RWPE2 (cell line): ENCODE measurements around the gene SLC37A3.

ENCODE experiments used
- ATAC-seq: fragments of 200-7000 bp; cut with Tn5 transposase; 3 replicates; pipeline ENCODE4 v1.9.1; 2021; ENCODE audit warnings: low read depth
- DNase-seq: peaks from one replicate; pipeline ENCODE4 v3.0.0-alpha.2; 2020; ENCODE audit warnings: low spot score
- H3K27ac ChIP-seq: fragments of 450-650 bp; 2 replicates; pipeline ENCODE4 v1.5.1; 2017; ENCODE audit warnings: mild to moderate bottlenecking; ENCODE audit not compliant: poor library complexity, severe bottlenecking
- H3K27me3 ChIP-seq: fragments of 250-450 bp; sonication (Bioruptor Pico); 2 replicates; pipeline ENCODE4 v1.5.1; 2021; ENCODE audit warnings: mild to moderate bottlenecking, moderate library complexity; ENCODE audit not compliant: insufficient read depth, poor library complexity, severe bottlenecking
- H3K36me3 ChIP-seq: fragments of 250-450 bp; sonication (Bioruptor Pico); 2 replicates; pipeline ENCODE4 v1.5.1; 2020; ENCODE audit warnings: low read depth, mild to moderate bottlenecking, moderate library complexity
- H3K4me1 ChIP-seq: fragments of 250-450 bp; sonication (Bioruptor Pico); 2 replicates; pipeline ENCODE4 v1.5.1; 2021; ENCODE audit warnings: mild to moderate bottlenecking, moderate library complexity; ENCODE audit not compliant: insufficient read depth, poor library complexity, severe bottlenecking
- H3K4me3 ChIP-seq: fragments of 250-450 bp; sonication (Bioruptor Pico); 2 replicates; pipeline ENCODE4 v1.5.1; 2021; ENCODE audit warnings: mild to moderate bottlenecking, moderate library complexity; ENCODE audit not compliant: severe bottlenecking
- H3K9me3 ChIP-seq: fragments of 250-450 bp; sonication (Bioruptor Pico); 2 replicates; pipeline ENCODE4 v1.5.1; 2021; ENCODE audit warnings: mild to moderate bottlenecking, moderate library complexity; ENCODE audit not compliant: severe bottlenecking
- CTCF ChIP-seq: fragments of 450-650 bp; IDR thresholded peaks from one replicate; pipeline ENCODE4 v1.5.1; 2017; ENCODE audit warnings: mild to moderate bottlenecking, moderate library complexity; ENCODE audit not compliant: poor library complexity, severe bottlenecking

Gene SLC37A3

GRCh38 chr7:140369294-140369693 is 29.0 kb downstream of the SLC37A3 start:
- H3K9me3 ChIP-seq: no peaks in the 10 kb centered on the region
- DNase-seq (no peak), ATAC-seq (no peak)
- peaks cover 2% of the 10 kb centered on the region for H3K36me3 ChIP-seq
- no peak overlapping the region for H3K4me3 ChIP-seq
- no peak overlapping the region for H3K27ac ChIP-seq
- no peaks in the 10 kb centered on the region for H3K4me1 ChIP-seq
- no peaks in the 10 kb centered on the region for H3K27me3 ChIP-seq
- TF ChIP-seq CTCF: no peak

- no peaks in the 10 kb centered on the region for H3K4me1 ChIP-seq
- TF ChIP-seq CTCF: no peak
- H3K27me3 ChIP-seq: no peaks in the 10 kb centered on the region
- DNase-seq (no peak), ATAC-seq (no peak)
- H3K27ac ChIP-seq: no peak overlapping the region
- peaks cover 9% of the 10 kb centered on the region for H3K36me3 ChIP-seq
- H3K4me3 ChIP-seq: no peak overlapping the region
- H3K9me3 ChIP-seq: no peaks in the 10 kb centered on the region
Measured at GRCh38 chr7:140367528-140367927, 30.8 kb downstream of the SLC37A3 start.

- H3K4me1 ChIP-seq: no peaks in the 10 kb centered on the region
- TF ChIP-seq CTCF: no peak
- ATAC-seq: peak; percentile 71
- H3K4me3 ChIP-seq: no peak overlapping the region
- no peaks in the 10 kb centered on the region for H3K9me3 ChIP-seq
- no peaks in the 10 kb centered on the region for H3K27me3 ChIP-seq
- H3K27ac ChIP-seq: peak overlapping the region; percentile 35
- DNase-seq: no peak
- peaks cover 9% of the 10 kb centered on the region for H3K36me3 ChIP-seq
Measured at GRCh38 chr7:140364819-140365218, 33.5 kb downstream of the SLC37A3 start.

GRCh38 chr7:140360697-140361229 is 37.6 kb downstream of the SLC37A3 start:
- no peak overlapping the region for H3K27ac ChIP-seq
- no peak for TF ChIP-seq CTCF
- no peak for ATAC-seq
- peaks cover 20% of the 10 kb centered on the region for H3K36me3 ChIP-seq
- no peaks in the 10 kb centered on the region for H3K27me3 ChIP-seq
- DNase-seq: no peak
- H3K4me3 ChIP-seq: no peak overlapping the region
- H3K9me3 ChIP-seq: no peaks in the 10 kb centered on the region
- H3K4me1 ChIP-seq: no peaks in the 10 kb centered on the region

GRCh38 chr7:140358412-140359051 is 39.8 kb downstream of the SLC37A3 start:
- Histone ChIP-seq H3K27ac (no peak overlapping the region), H3K4me1 (no peaks in the 10 kb centered on the region), H3K36me3 (peaks cover 24% of the 10 kb centered on the region), H3K9me3 (no peaks in the 10 kb centered on the region), H3K27me3 (no peaks in the 10 kb centered on the region), H3K4me3 (no peak overlapping the region)
- ATAC-seq (no peak), DNase-seq (no peak)
- TF ChIP-seq CTCF: no peak
